Measurements from ENCODE around the gene SLC26A11.

Gene SLC26A11

DNA sequence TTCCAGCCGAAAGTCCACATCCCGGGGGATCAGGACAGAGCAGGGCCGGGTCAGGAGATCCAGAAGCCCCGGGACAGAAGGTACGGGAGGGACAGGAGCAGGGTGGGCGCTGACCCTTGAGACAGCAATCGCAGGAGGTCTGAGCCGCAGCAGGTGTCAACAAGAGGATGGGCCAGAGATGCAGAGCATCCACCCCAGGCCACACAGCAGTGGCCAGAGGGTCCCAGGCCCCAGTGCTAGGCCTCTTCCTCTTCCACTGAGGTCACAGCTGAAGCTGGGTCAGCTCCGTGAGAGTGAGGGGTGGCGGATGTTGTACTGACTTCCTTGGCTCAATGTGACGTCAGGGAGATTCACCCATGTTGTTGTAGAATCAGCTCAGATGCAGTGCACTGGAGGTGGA, 31.7 kb downstream of the SLC26A11 start:
- Histone ChIP-seq H3K4me3 (ENCODE audit: insufficient read depth, low read length, poor library complexity, severe bottlenecking) (no peak overlapping the region), H3F3A (ENCODE audit: insufficient read depth) (no peaks in the 10 kb centered on the region), H3K4me2 (ENCODE audit: low read depth, low read length, poor library complexity, severe bottlenecking) (no peak overlapping the region), H3K36me3 (ENCODE audit: low read length) (no peaks in the 10 kb centered on the region), H3K9me2 (replicated peaks; ENCODE audit: insufficient read depth, low read length) (no peaks in the 10 kb centered on the region), H3K9me3 (ENCODE audit: insufficient read depth, low read length) (no peaks in the 10 kb centered on the region), H3K27ac (ENCODE audit: low read depth, low read length) (no peak overlapping the region), H4K20me1 (ENCODE audit: low read depth, low read length) (no peaks in the 10 kb centered on the region), H3K27me3 (ENCODE audit: low read length) (no peaks in the 10 kb centered on the region), H3K79me2 (ENCODE audit: insufficient read depth, low read length) (no peaks in the 10 kb centered on the region), H3K9ac (ENCODE audit: low read length) (no peak overlapping the region), H2AFZ (ENCODE audit: low read depth, low read length, severe bottlenecking) (no peak overlapping the region)
- TF ChIP-seq, protein P1, sequence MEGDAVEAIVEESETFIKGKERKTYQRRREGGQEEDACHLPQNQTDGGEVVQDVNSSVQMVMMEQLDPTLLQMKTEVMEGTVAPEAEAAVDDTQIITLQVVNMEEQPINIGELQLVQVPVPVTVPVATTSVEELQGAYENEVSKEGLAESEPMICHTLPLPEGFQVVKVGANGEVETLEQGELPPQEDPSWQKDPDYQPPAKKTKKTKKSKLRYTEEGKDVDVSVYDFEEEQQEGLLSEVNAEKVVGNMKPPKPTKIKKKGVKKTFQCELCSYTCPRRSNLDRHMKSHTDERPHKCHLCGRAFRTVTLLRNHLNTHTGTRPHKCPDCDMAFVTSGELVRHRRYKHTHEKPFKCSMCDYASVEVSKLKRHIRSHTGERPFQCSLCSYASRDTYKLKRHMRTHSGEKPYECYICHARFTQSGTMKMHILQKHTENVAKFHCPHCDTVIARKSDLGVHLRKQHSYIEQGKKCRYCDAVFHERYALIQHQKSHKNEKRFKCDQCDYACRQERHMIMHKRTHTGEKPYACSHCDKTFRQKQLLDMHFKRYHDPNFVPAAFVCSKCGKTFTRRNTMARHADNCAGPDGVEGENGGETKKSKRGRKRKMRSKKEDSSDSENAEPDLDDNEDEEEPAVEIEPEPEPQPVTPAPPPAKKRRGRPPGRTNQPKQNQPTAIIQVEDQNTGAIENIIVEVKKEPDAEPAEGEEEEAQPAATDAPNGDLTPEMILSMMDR (IDR thresholded peaks at IDR 0.05; ENCODE audit: insufficient read depth, low read length, poor library complexity, severe bottlenecking): no peak
- TF ChIP-seq EZH2phosphoT487 (conservative IDR thresholded peaks at IDR 0.05; ENCODE audit: low read length): no peak

DNA sequence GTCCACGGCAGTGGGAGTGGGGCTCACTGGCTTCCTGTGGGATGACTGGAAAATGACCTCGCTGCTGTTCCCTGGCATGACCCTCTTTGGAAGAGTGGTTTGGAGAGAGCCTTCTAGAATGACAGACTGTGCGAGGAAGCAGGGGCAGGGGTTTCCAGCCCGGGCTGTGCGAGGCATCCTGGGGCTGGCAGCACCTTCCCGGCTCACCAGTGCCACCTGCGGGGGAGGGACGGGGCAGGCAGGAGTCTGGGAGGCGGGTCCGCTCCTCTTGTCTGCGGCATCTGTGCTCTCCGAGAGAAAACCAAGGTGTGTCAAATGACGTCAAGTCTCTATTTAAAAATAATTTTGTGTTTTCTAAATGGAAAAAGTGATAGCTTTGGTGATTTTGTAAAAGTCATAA, 32.6 kb downstream of the SLC26A11 start:
- Histone ChIP-seq H3K36me3 (ENCODE audit: low read length) (no peaks in the 10 kb centered on the region), H2AFZ (ENCODE audit: low read depth, low read length, severe bottlenecking) (no peak overlapping the region), H3K79me2 (ENCODE audit: insufficient read depth, low read length) (no peaks in the 10 kb centered on the region), H3K9ac (ENCODE audit: low read length) (no peak overlapping the region), H4K20me1 (ENCODE audit: low read depth, low read length) (no peaks in the 10 kb centered on the region), H3K27me3 (ENCODE audit: low read length) (no peaks in the 10 kb centered on the region), H3K4me3 (ENCODE audit: insufficient read depth, low read length, poor library complexity, severe bottlenecking) (no peak overlapping the region), H3K27ac (ENCODE audit: low read depth, low read length) (no peak overlapping the region), H3F3A (ENCODE audit: insufficient read depth) (no peaks in the 10 kb centered on the region), H3K9me3 (ENCODE audit: insufficient read depth, low read length) (no peaks in the 10 kb centered on the region), H3K4me2 (ENCODE audit: low read depth, low read length, poor library complexity, severe bottlenecking) (no peak overlapping the region), H3K9me2 (replicated peaks; ENCODE audit: insufficient read depth, low read length) (no peaks in the 10 kb centered on the region)
- TF ChIP-seq, protein P1 (IDR thresholded peaks at IDR 0.05; ENCODE audit: insufficient read depth, low read length, poor library complexity, severe bottlenecking): peak; percentile 60
- no peak for TF ChIP-seq EZH2phosphoT487 (conservative IDR thresholded peaks at IDR 0.05; ENCODE audit: low read length)

DNA sequence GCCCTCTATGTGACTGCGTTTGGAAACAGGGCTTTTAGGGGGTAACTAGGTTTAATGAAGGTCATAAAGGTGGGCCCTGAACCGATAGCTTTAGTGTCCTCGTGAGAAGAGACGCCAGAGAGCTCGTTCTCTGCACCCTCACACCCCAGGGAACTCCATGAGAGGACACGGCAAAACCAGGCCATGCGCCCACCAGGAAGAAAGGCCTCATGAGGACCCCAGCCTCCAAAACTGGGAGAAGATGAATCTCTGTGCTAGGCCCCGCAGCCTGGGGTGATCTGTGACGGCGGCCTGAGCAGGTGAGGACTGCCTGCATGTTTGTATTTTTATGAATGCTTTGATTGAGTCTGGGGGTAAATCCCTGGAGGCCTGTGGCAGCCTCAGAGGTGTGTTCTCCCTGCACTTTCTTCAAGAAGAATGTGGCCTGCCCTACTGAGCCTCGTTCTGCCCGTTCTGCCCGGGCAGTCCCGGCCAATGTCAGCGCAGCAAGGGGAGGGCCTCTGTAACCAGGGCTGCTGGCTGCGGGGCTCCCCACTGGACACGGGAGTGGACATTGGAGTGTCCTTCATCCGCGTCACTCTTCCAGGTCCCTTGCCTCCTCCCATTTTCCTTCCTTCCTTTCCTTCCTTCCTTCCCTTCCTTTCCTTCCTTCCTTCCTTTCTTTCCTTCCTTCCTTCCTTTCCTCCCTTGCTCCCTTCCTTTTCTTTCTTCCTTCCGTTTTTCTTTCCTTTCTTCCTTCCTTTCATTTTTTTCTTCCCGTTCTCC, 33.6 kb downstream of the SLC26A11 start:
- Histone ChIP-seq H3K4me3 (ENCODE audit: insufficient read depth, low read length, poor library complexity, severe bottlenecking) (no peak overlapping the region), H3K9ac (ENCODE audit: low read length) (no peak overlapping the region), H3K36me3 (ENCODE audit: low read length) (no peaks in the 10 kb centered on the region), H3K27ac (ENCODE audit: low read depth, low read length) (no peak overlapping the region), H2AFZ (ENCODE audit: low read depth, low read length, severe bottlenecking) (no peak overlapping the region), H3K27me3 (ENCODE audit: low read length) (no peaks in the 10 kb centered on the region), H3K4me2 (ENCODE audit: low read depth, low read length, poor library complexity, severe bottlenecking) (no peak overlapping the region), H4K20me1 (ENCODE audit: low read depth, low read length) (no peaks in the 10 kb centered on the region), H3K79me2 (ENCODE audit: insufficient read depth, low read length) (no peaks in the 10 kb centered on the region), H3K9me3 (ENCODE audit: insufficient read depth, low read length) (no peaks in the 10 kb centered on the region), H3F3A (ENCODE audit: insufficient read depth) (peaks cover 5% of the 10 kb centered on the region), H3K9me2 (replicated peaks; ENCODE audit: insufficient read depth, low read length) (no peaks in the 10 kb centered on the region)
- TF ChIP-seq, protein P1 (IDR thresholded peaks at IDR 0.05; ENCODE audit: insufficient read depth, low read length, poor library complexity, severe bottlenecking): no peak
- no peak for TF ChIP-seq EZH2phosphoT487 (conservative IDR thresholded peaks at IDR 0.05; ENCODE audit: low read length)
